Keratinocyte (primary cell): ENCODE results near the gene SDK1.

Experiments
- EZH2 ChIP-seq: IDR thresholded peaks from one replicate; pipeline ENCODE4 v1.6.1; 2012; ENCODE audit warnings: inconsistent platforms, mild to moderate bottlenecking, low read length, moderate library complexity
- TF ChIP-seq, protein P1 (sequence below), 3 experiments: IDR thresholded peaks in 1 of 3; conservative IDR thresholded peaks in 1 of 3; optimal IDR thresholded peaks in 1 of 3; 2 replicates in 2 of 3; 3 replicates in 1 of 3; pipeline versions ENCODE3 to v1.5.1; 2011; ENCODE audit warnings: low read length in 3 of 3, mild to moderate bottlenecking in 3 of 3, moderate library complexity in 2 of 3, control low read depth in 1 of 3, inconsistent platforms in 1 of 3; ENCODE audit not compliant: insufficient read depth in 2 of 3; ENCODE audit errors: extremely low read depth in 1 of 3

DNA sequence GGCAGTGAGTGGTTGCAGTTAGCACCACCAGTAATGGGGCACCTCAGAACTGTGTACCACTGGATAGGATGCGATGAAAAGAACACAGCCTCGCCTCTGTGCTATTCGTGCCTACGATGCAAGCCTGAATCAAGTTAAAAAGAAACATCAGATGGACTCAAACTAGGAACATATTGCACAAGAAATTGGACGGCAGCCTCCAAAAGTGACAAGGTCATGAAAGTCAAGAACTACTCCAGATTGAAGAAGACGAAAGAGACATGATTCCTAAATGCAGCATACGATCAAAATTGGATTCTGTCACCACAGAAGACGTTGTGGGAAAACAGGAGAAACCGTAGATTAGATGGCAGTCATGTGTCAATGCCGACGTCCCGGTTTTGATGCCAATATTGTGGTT lies 732.9 kb downstream of the SDK1 start:
- TF ChIP-seq EZH2: no peak
- TF ChIP-seq, protein P1, sequence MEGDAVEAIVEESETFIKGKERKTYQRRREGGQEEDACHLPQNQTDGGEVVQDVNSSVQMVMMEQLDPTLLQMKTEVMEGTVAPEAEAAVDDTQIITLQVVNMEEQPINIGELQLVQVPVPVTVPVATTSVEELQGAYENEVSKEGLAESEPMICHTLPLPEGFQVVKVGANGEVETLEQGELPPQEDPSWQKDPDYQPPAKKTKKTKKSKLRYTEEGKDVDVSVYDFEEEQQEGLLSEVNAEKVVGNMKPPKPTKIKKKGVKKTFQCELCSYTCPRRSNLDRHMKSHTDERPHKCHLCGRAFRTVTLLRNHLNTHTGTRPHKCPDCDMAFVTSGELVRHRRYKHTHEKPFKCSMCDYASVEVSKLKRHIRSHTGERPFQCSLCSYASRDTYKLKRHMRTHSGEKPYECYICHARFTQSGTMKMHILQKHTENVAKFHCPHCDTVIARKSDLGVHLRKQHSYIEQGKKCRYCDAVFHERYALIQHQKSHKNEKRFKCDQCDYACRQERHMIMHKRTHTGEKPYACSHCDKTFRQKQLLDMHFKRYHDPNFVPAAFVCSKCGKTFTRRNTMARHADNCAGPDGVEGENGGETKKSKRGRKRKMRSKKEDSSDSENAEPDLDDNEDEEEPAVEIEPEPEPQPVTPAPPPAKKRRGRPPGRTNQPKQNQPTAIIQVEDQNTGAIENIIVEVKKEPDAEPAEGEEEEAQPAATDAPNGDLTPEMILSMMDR (optimal IDR thresholded peaks at IDR 0.05 in 1 of 3, IDR thresholded peaks at IDR 0.05 in 1 of 3, conservative IDR thresholded peaks at IDR 0.05 in 1 of 3; ENCODE audit: extremely low read depth in 1 of 3, insufficient read depth in 2 of 3, low read length in 3 of 3): no peak
